Measurements from ENCODE around the gene BCAS3. TPM values are rescaled to one million over a fixed set of nuclear protein-coding genes. Genes with fewer than 3 reads are reported as not detected.
A peak's percentile ranks its signal among the peaks of the same experiment; 100 is the strongest.

Gene BCAS3
- total RNA-seq, 2 donors from 2014 or later: 28.0 to 37.7 TPM

- Histone ChIP-seq H3K9me3 (ENCODE audit: control insufficient read depth, low read length) (no peaks in the 10 kb centered on the region), H3K9ac (ENCODE audit: extremely low read depth, low read length, poor library complexity, severe bottlenecking) (no peak overlapping the region), H3K4me1 (ENCODE audit: control insufficient read depth, insufficient read depth, low read length) (peaks cover 6% of the 10 kb centered on the region), H3K36me3 (ENCODE audit: control insufficient read depth, insufficient read depth, low read length) (no peaks in the 10 kb centered on the region), H3K27me3 (ENCODE audit: control insufficient read depth, insufficient read depth, low read length, poor library complexity, severe bottlenecking) (peaks cover 7% of the 10 kb centered on the region), H3K27ac (ENCODE audit: low read depth, low read length) (no peak overlapping the region), H3K4me3 (ENCODE audit: low read length) (no peak overlapping the region)
- TF ChIP-seq, protein P1, sequence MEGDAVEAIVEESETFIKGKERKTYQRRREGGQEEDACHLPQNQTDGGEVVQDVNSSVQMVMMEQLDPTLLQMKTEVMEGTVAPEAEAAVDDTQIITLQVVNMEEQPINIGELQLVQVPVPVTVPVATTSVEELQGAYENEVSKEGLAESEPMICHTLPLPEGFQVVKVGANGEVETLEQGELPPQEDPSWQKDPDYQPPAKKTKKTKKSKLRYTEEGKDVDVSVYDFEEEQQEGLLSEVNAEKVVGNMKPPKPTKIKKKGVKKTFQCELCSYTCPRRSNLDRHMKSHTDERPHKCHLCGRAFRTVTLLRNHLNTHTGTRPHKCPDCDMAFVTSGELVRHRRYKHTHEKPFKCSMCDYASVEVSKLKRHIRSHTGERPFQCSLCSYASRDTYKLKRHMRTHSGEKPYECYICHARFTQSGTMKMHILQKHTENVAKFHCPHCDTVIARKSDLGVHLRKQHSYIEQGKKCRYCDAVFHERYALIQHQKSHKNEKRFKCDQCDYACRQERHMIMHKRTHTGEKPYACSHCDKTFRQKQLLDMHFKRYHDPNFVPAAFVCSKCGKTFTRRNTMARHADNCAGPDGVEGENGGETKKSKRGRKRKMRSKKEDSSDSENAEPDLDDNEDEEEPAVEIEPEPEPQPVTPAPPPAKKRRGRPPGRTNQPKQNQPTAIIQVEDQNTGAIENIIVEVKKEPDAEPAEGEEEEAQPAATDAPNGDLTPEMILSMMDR (conservative IDR thresholded peaks at IDR 0.05): no peak
- no peaks in the 10 kb centered on the region for H3K36me3 Mint-ChIP-seq (ENCODE audit: low read depth)
- no peaks in the 10 kb centered on the region for H3K9me3 Mint-ChIP-seq
- H3K27me3 Mint-ChIP-seq (ENCODE audit: insufficient read depth): peaks cover 53% of the 10 kb centered on the region
- peak; percentile 61 for DNase-seq
- H3K4me1 Mint-ChIP-seq: peaks cover 11% of the 10 kb centered on the region
- no peak overlapping the region for H3K4me3 Mint-ChIP-seq
- H3K27ac Mint-ChIP-seq: no peak overlapping the region
- 40 to 81% methylated on average over 1 to 3 of the region's 3 CpGs for WGBS, 2 experiments (ENCODE audit: insufficient coverage in 1 of 2, insufficient read length in 1 of 2)
Measured at GRCh38 chr17:61294777-61295176, 617.1 kb downstream of the BCAS3 start.

DNA sequence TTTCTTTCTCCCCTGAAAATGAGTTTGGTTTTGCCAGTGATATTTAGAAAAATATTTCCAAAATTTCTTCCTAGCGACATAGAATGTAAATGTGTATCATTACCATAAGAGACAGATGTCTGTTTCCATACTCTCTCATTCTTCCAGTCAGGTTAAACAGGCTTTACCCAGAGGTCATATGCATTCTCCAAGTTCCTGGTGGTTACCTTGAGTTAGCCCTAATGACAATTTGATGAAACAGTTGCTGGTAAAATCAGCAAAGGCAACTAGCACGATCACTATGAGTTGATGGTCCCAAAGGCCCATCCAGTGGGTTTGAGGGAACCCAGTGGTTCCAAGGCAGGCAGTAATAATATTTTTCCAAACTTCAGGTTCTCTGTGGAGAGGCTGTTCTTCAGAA, 618.4 kb downstream of the BCAS3 start:
- no peak overlapping the region for H3K4me3 Mint-ChIP-seq
- 96 to 99% methylated on average over 2 of the region's 2 CpGs for WGBS, 2 experiments (ENCODE audit: insufficient coverage in 1 of 2, insufficient read length in 1 of 2)
- Histone ChIP-seq H3K9ac (ENCODE audit: extremely low read depth, low read length, poor library complexity, severe bottlenecking) (no peak overlapping the region), H3K36me3 (ENCODE audit: control insufficient read depth, insufficient read depth, low read length) (no peaks in the 10 kb centered on the region), H3K4me1 (ENCODE audit: control insufficient read depth, insufficient read depth, low read length) (peaks cover 6% of the 10 kb centered on the region), H3K27ac (ENCODE audit: low read depth, low read length) (no peak overlapping the region), H3K4me3 (ENCODE audit: low read length) (no peak overlapping the region), H3K27me3 (ENCODE audit: control insufficient read depth, insufficient read depth, low read length, poor library complexity, severe bottlenecking) (peaks cover 7% of the 10 kb centered on the region), H3K9me3 (ENCODE audit: control insufficient read depth, low read length) (no peaks in the 10 kb centered on the region)
- peaks cover 48% of the 10 kb centered on the region for H3K27me3 Mint-ChIP-seq (ENCODE audit: insufficient read depth)
- no peak overlapping the region for H3K27ac Mint-ChIP-seq
- no peaks in the 10 kb centered on the region for H3K36me3 Mint-ChIP-seq (ENCODE audit: low read depth)
- no peak for DNase-seq
- TF ChIP-seq, protein P1 (conservative IDR thresholded peaks at IDR 0.05): no peak
- H3K9me3 Mint-ChIP-seq: no peaks in the 10 kb centered on the region
- peaks cover 7% of the 10 kb centered on the region for H3K4me1 Mint-ChIP-seq

- H3K27ac Mint-ChIP-seq: no peak overlapping the region
- Histone ChIP-seq H3K9me3 (ENCODE audit: control insufficient read depth, low read length) (no peaks in the 10 kb centered on the region), H3K27me3 (ENCODE audit: control insufficient read depth, insufficient read depth, low read length, poor library complexity, severe bottlenecking) (peaks cover 7% of the 10 kb centered on the region), H3K4me3 (ENCODE audit: low read length) (no peak overlapping the region), H3K36me3 (ENCODE audit: control insufficient read depth, insufficient read depth, low read length) (no peaks in the 10 kb centered on the region), H3K9ac (ENCODE audit: extremely low read depth, low read length, poor library complexity, severe bottlenecking) (no peak overlapping the region), H3K4me1 (ENCODE audit: control insufficient read depth, insufficient read depth, low read length) (peaks cover 1% of the 10 kb centered on the region), H3K27ac (ENCODE audit: low read depth, low read length) (no peak overlapping the region)
- no peak overlapping the region for H3K4me3 Mint-ChIP-seq
- no peaks in the 10 kb centered on the region for H3K36me3 Mint-ChIP-seq (ENCODE audit: low read depth)
- H3K4me1 Mint-ChIP-seq: peaks cover under 1% of the 10 kb centered on the region
- DNase-seq: no peak
- H3K9me3 Mint-ChIP-seq: no peaks in the 10 kb centered on the region
- H3K27me3 Mint-ChIP-seq (ENCODE audit: insufficient read depth): peaks cover 31% of the 10 kb centered on the region
- TF ChIP-seq, protein P1 (conservative IDR thresholded peaks at IDR 0.05): no peak
- 85 to 91% methylated on average over 4 to 8 of the region's 9 CpGs for WGBS, 2 experiments (ENCODE audit: insufficient coverage in 1 of 2, insufficient read length in 1 of 2)
Measured at GRCh38 chr17:61299517-61300513, 622.2 kb downstream of the BCAS3 start.
